K562 (cell line): Measurements from ENCODE around the gene SYTL4. TPM values are rescaled to one million over a fixed set of nuclear protein-coding genes. Genes with fewer than 3 reads are reported as not detected.

ENCODE experiments used
- ATAC-seq: fragments of 200-7000 bp; cut with Tn5 transposase; 3 replicates; pipeline ENCODE4 v1.9.1; 2020; ENCODE audit warnings: moderate library complexity
- BruUV-seq: library from RNA; stranded (reverse); fragments of 400-500 nt; replicated peaks from 2 replicates; lab custom pipeline; 2021; lab: Mats Ljungman, UMichigan
- CTCF ChIA-PET: fragments of 300-600 bp; formaldehyde crosslinking; extraction: SDS; loops from one replicate; lab custom pipeline; 2021; ENCODE audit warnings: low intra/inter-chr PET ratio; lab: Yijun Ruan, JAX
- POLR2A ChIA-PET: fragments of 300-600, 350-650 bp; sonication (Branson Sonifier 250); formaldehyde crosslinking; extraction: SDS; loops from one replicate; lab custom pipeline; 2021; ENCODE audit warnings: antibody characterized with exemption, inconsistent platforms; lab: Yijun Ruan, JAX
- DNase-seq, 4 experiments: peaks; one replicate each; pipeline versions ENCODE4 v3.0.0 to v3.0.0-alpha.2; 2011 to 2018; ENCODE audit warnings: low spot score in 3 of 4, mixed read lengths in 3 of 4; ENCODE audit errors: extremely low read depth in 1 of 4
- FAIRE-seq: peaks from 2 replicates; lab custom pipeline; 2011; peaks lifted over from hg19 to GRCh38; lab: Jason Lieb, UNC
- H2AFZ ChIP-seq: 2 replicates; pipeline ENCODE4 v1.6.0; 2011; ENCODE audit warnings: low read depth, low read length, control low read depth, inconsistent platforms
- H3K27ac ChIP-seq: fragments of 200-600 bp; 3 replicates; pipeline ENCODE4 v1.8.0; 2011; ENCODE audit warnings: low read depth, mild to moderate bottlenecking, control low read depth, inconsistent platforms, low read length, moderate library complexity, mixed read lengths; ENCODE audit errors: extremely low read depth
- H3K27me3 ChIP-seq, 2 experiments: fragments of 300-600 bp in 1 of 2; 2 replicates in 1 of 2; 3 replicates in 1 of 2; pipeline versions ENCODE4 v1.6.0 to v1.8.0; 2011; ENCODE audit warnings: inconsistent platforms in 2 of 2, low read length in 2 of 2, mild to moderate bottlenecking in 1 of 2, mixed read lengths in 1 of 2, moderate library complexity in 1 of 2; ENCODE audit not compliant: control insufficient read depth in 2 of 2, insufficient read depth in 2 of 2
- H3K36me3 ChIP-seq: fragments of 300-600 bp; 3 replicates; pipeline ENCODE4 v1.8.0; 2011; ENCODE audit warnings: mild to moderate bottlenecking, low read length, inconsistent platforms; ENCODE audit not compliant: control insufficient read depth, insufficient read depth
- H3K4me1 ChIP-seq, 2 experiments: fragments of 200-600 bp in 1 of 2; replicated peaks in 1 of 2; 2 replicates in 1 of 2; 3 replicates in 1 of 2; pipeline versions ENCODE4 v1.5.1 to v1.8.0; 2011; ENCODE audit warnings: inconsistent platforms in 2 of 2, low read length in 2 of 2, mild to moderate bottlenecking in 1 of 2, mixed read lengths in 1 of 2, moderate library complexity in 1 of 2; ENCODE audit not compliant: control insufficient read depth in 2 of 2, insufficient read depth in 2 of 2
- H3K4me2 ChIP-seq: 2 replicates; pipeline ENCODE4 v1.6.1; 2011; ENCODE audit warnings: low read length, control low read depth, inconsistent platforms, mixed read lengths; ENCODE audit not compliant: insufficient read depth
- H3K4me3 ChIP-seq: fragments of 200-600 bp; sonication (generic), shearing (Covaris generic); 2 replicates; pipeline ENCODE4 v1.5.1; 2016; ENCODE audit warnings: control low read depth, inconsistent platforms
- H3K79me2 ChIP-seq: fragments of 200-600 bp; 3 replicates; pipeline ENCODE4 v1.8.0; 2011; ENCODE audit warnings: low read length, inconsistent platforms; ENCODE audit not compliant: control insufficient read depth, insufficient read depth
- H3K9ac ChIP-seq, 2 experiments: 2 replicates each; pipeline versions ENCODE4 v1.6.0 to v1.6.1; 2011; ENCODE audit warnings: low read depth in 2 of 2, low read length in 2 of 2, control low read depth in 1 of 2, inconsistent platforms in 1 of 2, mild to moderate bottlenecking in 1 of 2, mixed read lengths in 1 of 2; ENCODE audit not compliant: insufficient read depth in 1 of 2
- H3K9me1 ChIP-seq: one replicate; pipeline ENCODE4 v1.6.0; 2011; ENCODE audit warnings: inconsistent platforms, mild to moderate bottlenecking, low read length, moderate library complexity; ENCODE audit not compliant: control insufficient read depth, insufficient read depth
- H3K9me3 ChIP-seq: replicated peaks from 2 replicates; pipeline ENCODE4 v1.5.1; 2011; ENCODE audit warnings: low read depth, low read length, inconsistent platforms; ENCODE audit not compliant: control insufficient read depth, insufficient read depth
- H4K20me1 ChIP-seq: replicated peaks from 2 replicates; pipeline ENCODE4 v1.6.1; 2011; ENCODE audit warnings: low read length, inconsistent platforms, mixed read lengths; ENCODE audit not compliant: control insufficient read depth, insufficient read depth
- ATF3 ChIP-seq, 2 experiments: fragments of 450-650 bp in 1 of 2; sonication (generic) in 1 of 2; formaldehyde crosslinking in 1 of 2; IDR thresholded peaks in 1 of 2; conservative IDR thresholded peaks in 1 of 2; 2 replicates each; pipeline versions ENCODE4 v1.6.1 to v1.8.1; 2016 to 2023; ENCODE audit warnings: mild to moderate bottlenecking in 2 of 2, moderate library complexity in 2 of 2, inconsistent platforms in 1 of 2, missing genetic modification reagents in 1 of 2
- BRD4 ChIP-seq: fragments of 200-600 bp; sonication (generic); IDR thresholded peaks from 2 replicates; pipeline ENCODE4 v1.6.1; 2017; ENCODE audit warnings: inconsistent platforms
- CREB3 ChIP-seq: fragments of 450-650 bp; conservative IDR thresholded peaks from 2 replicates; pipeline ENCODE4 v1.6.1; 2016; ENCODE audit warnings: missing genetic modification characterization, low read depth, mild to moderate bottlenecking, missing compliant biosample characterization, moderate library complexity
- DLX4 ChIP-seq: fragments of 250-450 bp; sonication (Bioruptor Pico); IDR thresholded peaks from 2 replicates; pipeline ENCODE4 v1.6.1; 2021; ENCODE audit warnings: mild to moderate bottlenecking
- FOSL1 ChIP-seq: fragments of 200-800 bp; sonication (Bioruptor generic); conservative IDR thresholded peaks from 2 replicates; pipeline ENCODE4 v1.6.1; 2016; ENCODE audit warnings: missing genetic modification characterization, missing compliant biosample characterization
- MAFG ChIP-seq: fragments of 450-650 bp; conservative IDR thresholded peaks from 2 replicates; pipeline ENCODE4 v1.6.1; 2016; ENCODE audit warnings: missing genetic modification characterization, missing compliant biosample characterization
- MYNN ChIP-seq, 2 experiments: sonication (generic); formaldehyde crosslinking in 1 of 2; IDR thresholded peaks; 2 replicates each; pipeline versions ENCODE4 v1.5.0 to v1.6.1; 2016 to 2020; ENCODE audit warnings: antibody characterized with exemption in 1 of 2, missing genetic modification reagents in 1 of 2
- NFE2 ChIP-seq: IDR thresholded peaks from 2 replicates; pipeline ENCODE4 v1.6.1; 2014; ENCODE audit warnings: antibody characterized with exemption, low read depth
- PREB ChIP-seq: sonication (generic); formaldehyde crosslinking; IDR thresholded peaks from 2 replicates; pipeline ENCODE4 v1.8.1; 2023; ENCODE audit warnings: mild to moderate bottlenecking, missing genetic modification reagents
- SIX5 ChIP-seq, 2 experiments: IDR thresholded peaks; 2 replicates each; pipeline ENCODE4 v1.6.1; 2011; ENCODE audit warnings: low read length in 2 of 2, borderline replicate concordance in 1 of 2, low read depth in 1 of 2, mild to moderate bottlenecking in 1 of 2, moderate library complexity in 1 of 2; ENCODE audit not compliant: insufficient read depth in 1 of 2
- SMARCB1 ChIP-seq: IDR thresholded peaks from 2 replicates; pipeline ENCODE4 v1.6.1; 2011; ENCODE audit warnings: improper control_type of control experiment, low read depth; ENCODE audit not compliant: insufficient read length
- TCFL5 ChIP-seq: fragments of 250-450 bp; sonication (Bioruptor Pico); conservative IDR thresholded peaks from 2 replicates; pipeline ENCODE4 v1.6.1; 2021; ENCODE audit warnings: mild to moderate bottlenecking, moderate library complexity, matching md5 sums
- THRA ChIP-seq: fragments of 450-650 bp; IDR thresholded peaks from 2 replicates; pipeline ENCODE4 v1.6.1; 2017; ENCODE audit warnings: mild to moderate bottlenecking, moderate library complexity
- ZNF3 ChIP-seq: fragments of 250-450 bp; sonication (Bioruptor Pico); IDR thresholded peaks from 2 replicates; pipeline ENCODE4 v1.5.0; 2021; ENCODE audit warnings: mild to moderate bottlenecking, moderate library complexity
- ZNF766 ChIP-seq: fragments of 200-800 bp; sonication (Bioruptor generic); conservative IDR thresholded peaks from 2 replicates; pipeline ENCODE4 v1.6.1; 2016; ENCODE audit warnings: missing genetic modification characterization, missing compliant biosample characterization
- WGBS: fragments of 100-300 bp; shearing (Covaris generic); methylation state at CpG from one replicate; pipeline ENCODE4 v1.1.6; 2016; ENCODE audit warnings: low coverage, mixed read lengths; ENCODE audit not compliant: insufficient coverage; ENCODE audit errors: missing lambda C conversion rate; 5-methylcytosine and 5-hydroxymethylcytosine counted together
- in situ Hi-C: fragments of 300-500 bp; cut with MboI; formaldehyde crosslinking; loops from 4 replicates; pipeline ENCODE4 v1.15.0; 2018; ENCODE audit warnings: inconsistent platforms, mixed read lengths
- intact Hi-C: fragments of 100-400 bp; cut with micrococcal nuclease; formaldehyde crosslinking; loops from 2 replicates; pipeline ENCODE4 v1.14.2; 2022
- polyA plus RNA-seq, 8 experiments: library from polyadenylated mRNA; depleted of rRNA in 4 of 8; stranded (reverse) in 5 of 8; unstranded in 3 of 8; fragments of >200 nt; fragmentation: Nextera tagmentation in 2 of 8; fragmentation: Illumina TruSeq in 1 of 8; extraction: Ambion mirVana in 2 of 8; extraction: Trizol in 1 of 8; gene quantifications; 2 replicates each; pipeline versions ENCODE4 v1.2.1 to v1.2.3, GENCODE V29; 2011 to 2014; ENCODE audit warnings: inconsistent platforms in 1 of 8, missing spikeins in 1 of 8
- total RNA-seq, 7 experiments: library from RNA; depleted of rRNA in 6 of 7; stranded (reverse); fragments of >200 nt in 6 of 7; fragmentation: Illumina TruSeq in 2 of 7; extraction: Trizol in 2 of 7; gene quantifications; 2 replicates each; pipeline versions ENCODE4 v1.2.1 to v1.2.3, GENCODE V29; 2011 to 2021; ENCODE audit warnings: low replicate concordance in 1 of 7

The SYTL4 gene
- total and polyA plus RNA-seq, 9 of the 15 experiments (the other 6 are each of a cell fraction or from before 2014, with no cell fraction given) = 0.65 to 9.0 (median 1.5) TPM

GRCh38 chrX:100643956-100644860 is 87.7 kb downstream of the SYTL4 start, which contains the start of gene SRPX2:
Gene SRPX2 (plus strand): TSS chrX:100644199. CDS start chrX:100646323, 2,124 bp downstream.
- Histone ChIP-seq H2AFZ (no peak within 1 kb of the TSS), H3K4me2 (no peak within 1 kb of the TSS), H3K27me3 (no peaks in the 10 kb centered on the region), H3K27ac (no peak within 1 kb of the TSS), H3K36me3 (no peaks in the 10 kb centered on the region), H3K79me2 (no peaks in the 10 kb centered on the region), H3K9me1 (no peaks in the 10 kb centered on the region), H4K20me1 (no peaks in the 10 kb centered on the region), H3K4me3 (no peak within 1 kb of the TSS), H3K4me1 (no peaks in the 10 kb centered on the region), H3K9ac (no peak within 1 kb of the TSS), H3K9me3 (no peaks in the 10 kb centered on the region)
- in situ Hi-C loops = no loop called here
- ChIA-PET CTCF (no interaction called here), POLR2A (no interaction called here)
- 1% methylated on average over 10 of the region's 11 CpGs for WGBS
- intact Hi-C loops = no loop called here
- FAIRE-seq (no peak), DNase-seq (peak in 1 of 4 experiments; percentile 1), ATAC-seq (no peak)
- no TSS peak for BruUV-seq
- TF ChIP-seq DLX4 (CRISPR knock-in tag) (no peak), MYNN (IDR thresholded peaks at IDR 0.05) (no peak), MYNN (CRISPR knock-in tag; IDR thresholded peaks at IDR 0.05) (no peak), ATF3 (IDR thresholded peaks at IDR 0.05) (peak; percentile 21; the same call in 1 of the 2 replicates), ATF3 (CRISPR knock-in tag; conservative IDR thresholded peaks at IDR 0.05) (no peak), FOSL1 (tag) (peak; percentile 70), CREB3 (tag) (no peak), ZNF766 (CRISPR knock-in tag) (no peak), TCFL5 (CRISPR knock-in tag) (no peak), SMARCB1 (no peak), MAFG (tag) (peak; percentile 46), SIX5 (IDR thresholded peaks at IDR 0.05; ENCODE audit: borderline replicate concordance in 1 of 2, insufficient read depth in 1 of 2, low read depth in 1 of 2, low read length in 2 of 2) (no peak), BRD4 (no peak), ZNF3 (CRISPR knock-in tag) (no peak), PREB (no peak), THRA (no peak), NFE2 (0 out of 2 replicates have a peak, but pooled peaks have one; percentile 12)
